GM19239 (cell line): ENCODE results near the gene BRSK1.

ENCODE experiments used
- DNase-seq: peaks from one replicate; pipeline ENCODE4 v3.0.0; 2011; ENCODE audit warnings: low spot score; ENCODE audit not compliant: insufficient read length
- FAIRE-seq: peaks from 2 replicates; lab custom pipeline; 2011; peaks lifted over from hg19 to GRCh38; lab: Jason Lieb, UNC

Gene BRSK1

DNA sequence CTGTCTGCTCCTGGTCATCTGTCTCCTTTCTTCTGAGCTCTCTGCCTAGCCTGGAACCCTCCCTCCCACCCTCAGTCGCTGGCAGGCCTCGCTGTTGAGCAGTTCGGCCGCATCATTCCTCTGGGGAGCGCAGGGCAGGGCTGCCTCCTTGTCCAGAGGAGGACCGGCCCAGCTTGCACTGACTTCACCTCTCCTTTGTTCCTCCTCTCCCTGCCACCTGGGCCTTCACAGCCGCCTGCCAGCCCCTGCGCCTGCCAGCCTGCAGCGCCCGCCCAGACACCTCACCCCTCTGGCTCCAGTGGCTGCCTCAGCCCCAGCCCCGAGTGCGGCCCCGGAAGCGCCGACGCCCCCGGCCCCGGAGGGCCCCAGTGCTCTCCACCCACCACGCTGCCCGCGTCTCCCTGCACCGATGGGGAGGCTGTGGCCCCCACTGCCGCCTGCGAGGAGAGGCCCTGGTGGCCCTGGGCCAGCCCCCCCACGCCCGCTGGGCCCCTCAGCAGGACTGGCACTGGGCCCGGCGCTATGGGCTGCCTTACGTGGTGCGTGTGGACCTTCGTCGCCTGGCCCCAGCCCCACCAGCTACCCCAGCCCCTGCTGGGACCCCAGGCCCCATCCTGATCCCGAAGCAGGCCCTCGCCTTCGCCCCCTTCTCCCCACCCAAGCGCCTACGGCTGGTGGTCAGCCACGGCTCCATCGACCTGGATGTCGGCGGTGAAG is 63.1 kb downstream of the BRSK1 start:
- FAIRE-seq (no peak), DNase-seq (no peak)

- DNase-seq (no peak), FAIRE-seq (no peak)
These were observed 63.7 kb downstream of the BRSK1 start for GRCh38 chr19:55347442-55348009.

GRCh38 chr19:55348317-55349034 is 64.7 kb downstream of the BRSK1 start:
- FAIRE-seq (no peak), DNase-seq (no peak)

DNA sequence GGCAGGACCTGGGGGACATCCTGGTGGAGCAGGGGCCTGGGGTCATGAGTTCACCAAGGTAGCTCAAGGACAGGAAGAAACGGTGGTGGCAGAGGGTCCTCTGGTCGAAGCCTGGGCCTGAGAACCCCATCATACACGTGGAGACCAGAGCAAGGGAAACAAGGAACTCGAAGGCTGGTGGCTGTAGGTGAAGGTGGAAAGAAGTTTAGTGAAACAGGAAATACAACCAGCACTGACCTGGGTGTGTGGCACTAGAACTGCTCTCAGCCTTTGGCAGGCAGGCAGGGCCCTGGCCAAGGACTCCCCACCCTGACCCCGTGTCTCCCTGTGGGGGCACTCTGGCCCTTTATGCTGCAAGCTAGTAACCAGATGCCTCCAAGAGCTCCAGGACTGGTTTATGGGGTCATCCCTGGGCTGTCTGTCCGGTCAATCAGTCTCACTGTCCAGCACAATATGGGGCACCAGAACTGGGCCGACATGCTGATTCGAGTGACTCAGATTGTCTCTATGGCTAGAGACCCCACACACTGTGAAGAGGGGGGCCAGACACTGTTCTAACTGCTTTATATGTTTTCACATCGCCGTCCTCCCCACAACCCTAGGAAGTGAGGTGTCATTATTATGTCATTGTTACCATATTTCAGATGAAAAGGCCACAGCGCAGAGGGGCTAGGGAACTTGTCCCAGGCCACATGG is 67.0 kb downstream of the BRSK1 start:
- DNase-seq (no peak), FAIRE-seq (no peak)

GRCh38 chr19:55352040-55352439 is 68.2 kb downstream of the BRSK1 start:
- FAIRE-seq, result no peak
- no peak for DNase-seq

DNA sequence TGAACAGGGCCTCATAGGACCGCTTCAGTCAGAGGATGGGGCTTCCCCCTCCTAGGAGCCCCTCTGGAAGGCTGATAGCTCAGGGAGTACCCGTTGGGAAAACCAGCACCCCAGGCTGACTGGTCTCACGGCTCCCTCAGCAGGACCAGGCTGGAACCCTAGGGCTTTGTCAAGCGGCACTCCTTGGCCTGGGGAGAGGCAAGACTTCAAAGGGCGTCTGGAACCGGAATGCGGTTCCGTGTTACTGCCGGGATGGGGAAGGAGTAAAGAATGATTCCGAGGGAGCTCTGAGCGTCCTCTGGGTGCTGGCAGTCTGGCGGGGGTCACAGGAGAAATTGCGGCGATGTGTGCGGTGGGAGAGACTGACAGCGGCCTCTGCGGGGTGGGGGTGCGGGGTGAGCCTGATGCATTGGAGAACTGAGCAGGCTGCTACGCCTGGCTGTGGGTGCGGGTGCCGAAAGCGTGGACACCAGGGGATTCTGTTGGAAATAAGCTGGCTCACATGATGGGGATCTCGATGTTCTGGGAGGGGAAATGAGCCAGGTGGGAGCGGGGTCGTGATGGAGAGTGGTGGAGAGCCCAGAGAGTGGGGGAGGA is 68.8 kb downstream of the BRSK1 start:
- DNase-seq (no peak), FAIRE-seq (no peak)

DNA sequence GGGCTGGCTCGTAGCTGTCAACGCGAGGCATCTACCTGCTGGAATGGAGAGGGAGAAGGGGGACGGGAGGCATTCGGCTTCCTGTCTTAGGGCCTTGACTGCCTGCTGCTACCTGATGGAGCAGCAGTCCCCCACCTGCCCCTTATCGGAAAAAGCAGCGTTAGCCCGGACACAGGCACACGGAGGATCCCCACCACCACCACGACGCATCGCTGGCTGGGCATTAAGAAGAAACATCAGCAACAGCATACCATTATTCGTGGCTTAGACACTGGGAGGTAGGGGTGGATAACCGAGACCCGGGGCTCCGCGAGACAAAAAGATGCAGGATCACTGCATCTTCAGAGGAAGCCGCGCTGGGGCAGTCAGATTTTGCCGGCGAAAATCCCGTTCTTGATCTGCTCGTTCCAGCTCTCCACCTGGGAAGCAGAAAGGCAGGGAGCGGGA is 69.6 kb downstream of the BRSK1 start:
- FAIRE-seq (no peak), DNase-seq (no peak)

- FAIRE-seq (no peak), DNase-seq (peak; percentile 78)
These were observed 70.3 kb downstream of the BRSK1 start for GRCh38 chr19:55353803-55354697.

GRCh38 chr19:55354698-55355212 is 71.0 kb downstream of the BRSK1 start, which contains the start of gene COX6B2:
COX6B2 (minus strand) TSS chr19:55354719; CDS start chr19:55354521, 198 bp downstream.
- DNase-seq (no peak), FAIRE-seq (no peak)

GRCh38 chr19:55355213-55355821 is 71.5 kb downstream of the BRSK1 start:
- FAIRE-seq (no peak), DNase-seq (no peak)

DNA sequence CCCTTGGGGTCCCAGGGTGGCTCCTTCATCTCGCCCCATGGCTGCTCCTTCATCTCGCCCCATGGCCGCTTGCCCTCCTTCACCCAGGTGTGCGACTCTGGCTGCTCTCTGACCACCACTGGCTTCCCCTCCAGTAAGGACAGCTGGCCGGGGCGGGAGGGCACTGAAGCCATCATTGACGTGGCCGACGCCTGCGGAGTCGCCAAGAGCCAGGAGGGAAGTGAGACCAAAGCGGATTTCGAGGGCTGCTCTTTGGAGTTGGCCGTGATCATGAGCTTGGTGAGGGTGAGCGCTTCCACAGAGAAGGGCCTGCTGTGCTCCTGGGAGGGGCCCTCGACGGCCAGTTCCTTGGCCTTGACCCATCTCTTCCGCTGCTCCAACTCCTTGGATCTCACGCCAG is 74.7 kb downstream of the BRSK1 start:
- no peak for FAIRE-seq
- DNase-seq, result no peak

GRCh38 chr19:55358943-55359908 is 75.4 kb downstream of the BRSK1 start:
- FAIRE-seq, result no peak
- DNase-seq, result no peak

DNA sequence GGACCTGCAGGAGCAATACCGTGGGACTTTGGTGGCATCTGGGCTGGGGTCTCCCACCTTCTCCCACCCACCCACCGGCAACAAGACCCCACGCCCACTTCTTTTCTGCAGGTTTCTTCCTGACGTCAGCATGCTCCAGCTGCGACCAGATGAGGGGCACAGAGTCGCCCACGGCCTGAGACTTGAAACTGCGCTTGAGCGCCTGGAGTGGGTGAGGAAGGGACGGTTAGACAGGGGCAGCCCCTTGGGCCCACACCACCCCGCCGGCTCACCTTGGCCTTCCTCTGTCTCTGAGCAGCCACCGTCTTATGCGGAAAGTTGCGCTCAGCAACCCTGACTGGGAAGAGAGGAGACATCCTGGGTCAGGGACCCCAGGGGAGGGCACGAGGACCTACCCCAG is 77.1 kb downstream of the BRSK1 start:
- FAIRE-seq, result no peak
- DNase-seq, result no peak
